Spleen (tissue), 11 donors: ENCODE measurements around the gene PPME1. TPM values are rescaled to one million over a fixed set of nuclear protein-coding genes. Genes with fewer than 3 reads are reported as not detected.

Experiments used
- DNase-seq: peaks from one replicate; pipeline ENCODE4 v3.0.0-alpha.2; 2020
- H3K27ac ChIP-seq, 8 donors: fragments of 200-600 bp; sonication (generic) in 7 of 8; 1 replicate in 4 of 8; 2 replicates in 4 of 8; pipeline versions ENCODE4 v1.5.0 to v1.8.0; 2016 to 2021; ENCODE audit warnings: inconsistent platforms in 4 of 8, mild to moderate bottlenecking in 4 of 8, moderate library complexity in 1 of 8
- H3K27me3 ChIP-seq, 7 donors: fragments of 200-600 bp; sonication (generic) in 6 of 7; replicated peaks in 1 of 7; 1 replicate in 4 of 7; 2 replicates in 3 of 7; pipeline versions ENCODE4 v1.5.0 to v1.8.0; 2016 to 2021; ENCODE audit warnings: inconsistent platforms in 3 of 7, mild to moderate bottlenecking in 1 of 7
- H3K36me3 ChIP-seq, 6 donors: fragments of 200-600 bp; sonication (generic) in 5 of 6; 1 replicate in 4 of 6; 2 replicates in 2 of 6; pipeline versions ENCODE4 v1.5.0 to v1.8.0; 2016 to 2021; ENCODE audit warnings: inconsistent platforms in 2 of 6
- H3K4me1 ChIP-seq, 6 donors: fragments of 200-600 bp; sonication (generic) in 5 of 6; 1 replicate in 3 of 6; 2 replicates in 3 of 6; pipeline versions ENCODE4 v1.5.0 to v1.8.0; 2016 to 2021; ENCODE audit warnings: inconsistent platforms in 3 of 6
- H3K4me3 ChIP-seq, 8 donors: fragments of 200-600 bp; sonication (generic) in 7 of 8; 1 replicate in 4 of 8; 2 replicates in 4 of 8; pipeline versions ENCODE4 v1.5.0 to v1.8.0; 2016 to 2021; ENCODE audit warnings: inconsistent platforms in 4 of 8, mild to moderate bottlenecking in 4 of 8, moderate library complexity in 2 of 8
- H3K9me3 ChIP-seq, 8 donors: fragments of 200-600 bp; sonication (generic) in 7 of 8; 1 replicate in 4 of 8; 2 replicates in 4 of 8; pipeline versions ENCODE4 v1.5.0 to v1.8.0; 2016 to 2021; ENCODE audit warnings: inconsistent platforms in 4 of 8
- POLR2A ChIP-seq, 3 donors: fragments of 450-650 bp; IDR thresholded peaks; one replicate each; pipeline ENCODE4 v1.5.1; 2017; ENCODE audit warnings: antibody characterized with exemption in 3 of 3, mild to moderate bottlenecking in 1 of 3
- POLR2AphosphoS5 ChIP-seq, 3 donors: sonication (generic); formaldehyde crosslinking; IDR thresholded peaks; one replicate each; pipeline ENCODE4 v1.5.1; 2017; ENCODE audit warnings: antibody characterized with exemption in 3 of 3
- WGBS, 5 donors: extraction: QIAGEN DNeasy Blood & Tissue Kit in 3 of 5; methylation state at CpG; one replicate each; pipeline versions ENCODE4 v1.1.5 to v1.1.7; 2013 to 2018; 5-methylcytosine and 5-hydroxymethylcytosine counted together
- intact Hi-C: fragments of 100-400 bp; cut with DNase I; formaldehyde crosslinking; loops from one replicate; pipeline ENCODE4 v1.15.0; 2023; ENCODE audit warnings: low total_unique reads
- polyA plus RNA-seq, 3 donors: library from polyadenylated mRNA; stranded (reverse); fragments of 200-250 nt; gene quantifications; one replicate each; pipeline ENCODE4 v1.2.1, GENCODE V29; 2013
- total RNA-seq, 7 donors: library from RNA; depleted of rRNA in 3 of 7; stranded (reverse); fragments of >200 nt in 3 of 7; fragmentation: NEBNext Ultra II Directional in 4 of 7; extraction: Animal tissue kit (Norgen Biotek cat#: 25700) in 4 of 7; gene quantifications; one replicate each; pipeline versions ENCODE4 v1.1.0 to v1.2.1, GENCODE V29; 2016 to 2021
- TF ChIP-seq, protein P1 (sequence below), 11 experiments: fragments of 200-600 bp in 7 of 11; fragments of 450-650 bp in 4 of 11; sonication (generic) in 4 of 11; IDR thresholded peaks in 8 of 11; conservative IDR thresholded peaks in 3 of 11; 1 replicate in 7 of 11; 2 replicates in 4 of 11; pipeline versions ENCODE4 v1.4.0 to v1.8.0; 2016 to 2021; ENCODE audit warnings: antibody characterized with exemption in 11 of 11, inconsistent platforms in 4 of 11, mild to moderate bottlenecking in 1 of 11
- donor health status: healthy with polysubstance abuse.
- donor health status: DM: no; HTN: no; CAD: no; lungs with moderate emphysema.
- donor health status: DM: no; HTN: no; CAD: no.
- donor health status: Bipolar disorder and iron deficiency.
- donor health status: healthy.
- donor health status: DM: no; HTN: no; CAD: no.
- donor health status: DM: yes; HTN: yes; CAD: no.

The PPME1 gene
- total and polyA plus RNA-seq, 10 donors, result 5.9 to 32.0 (median 18.5) TPM

DNA sequence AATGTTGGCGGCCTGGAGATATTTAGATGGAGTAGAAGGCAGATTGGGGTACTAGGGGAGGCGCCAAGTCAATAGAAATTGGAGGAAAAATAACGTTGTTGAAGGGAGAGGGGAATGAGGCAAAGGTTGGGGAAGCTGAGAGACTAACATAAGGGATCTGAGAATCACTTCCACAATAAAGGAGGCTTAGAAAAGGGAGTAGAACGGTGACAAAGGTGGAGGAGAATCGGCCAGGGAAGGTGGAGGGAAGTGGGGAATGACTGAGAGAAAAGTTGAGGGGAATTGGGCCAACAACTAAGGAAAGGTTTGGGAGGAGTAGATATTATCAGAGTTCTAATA lies 510 bp downstream of the PPME1 start:
- peak overlapping the region; percentile 73 to 93 (median 88) for H3K27ac ChIP-seq
- no peaks in the 10 kb centered on the region for H3K27me3 ChIP-seq
- TF ChIP-seq POLR2A (IDR thresholded peaks at IDR 0.05), result no peak
- TF ChIP-seq, protein P1, sequence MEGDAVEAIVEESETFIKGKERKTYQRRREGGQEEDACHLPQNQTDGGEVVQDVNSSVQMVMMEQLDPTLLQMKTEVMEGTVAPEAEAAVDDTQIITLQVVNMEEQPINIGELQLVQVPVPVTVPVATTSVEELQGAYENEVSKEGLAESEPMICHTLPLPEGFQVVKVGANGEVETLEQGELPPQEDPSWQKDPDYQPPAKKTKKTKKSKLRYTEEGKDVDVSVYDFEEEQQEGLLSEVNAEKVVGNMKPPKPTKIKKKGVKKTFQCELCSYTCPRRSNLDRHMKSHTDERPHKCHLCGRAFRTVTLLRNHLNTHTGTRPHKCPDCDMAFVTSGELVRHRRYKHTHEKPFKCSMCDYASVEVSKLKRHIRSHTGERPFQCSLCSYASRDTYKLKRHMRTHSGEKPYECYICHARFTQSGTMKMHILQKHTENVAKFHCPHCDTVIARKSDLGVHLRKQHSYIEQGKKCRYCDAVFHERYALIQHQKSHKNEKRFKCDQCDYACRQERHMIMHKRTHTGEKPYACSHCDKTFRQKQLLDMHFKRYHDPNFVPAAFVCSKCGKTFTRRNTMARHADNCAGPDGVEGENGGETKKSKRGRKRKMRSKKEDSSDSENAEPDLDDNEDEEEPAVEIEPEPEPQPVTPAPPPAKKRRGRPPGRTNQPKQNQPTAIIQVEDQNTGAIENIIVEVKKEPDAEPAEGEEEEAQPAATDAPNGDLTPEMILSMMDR (IDR thresholded peaks at IDR 0.05 in 8 of 11, conservative IDR thresholded peaks at IDR 0.05 in 3 of 11), result no peak
- TF ChIP-seq POLR2AphosphoS5 (IDR thresholded peaks at IDR 0.05), result no peak
- H3K4me1 ChIP-seq, result peaks cover 28 to 61% (median 36%) of the 10 kb centered on the region in 6 donors
- no peaks in the 10 kb centered on the region for H3K9me3 ChIP-seq
- peak overlapping the region; percentile 58 to 81 (median 72) for H3K4me3 ChIP-seq
- WGBS, 5 donors, result 1 to 3% (median 2%) methylated on average over 5 of the region's 5 CpGs
- intact Hi-C loops, result loop anchor here (10.0 kb wide), 1 partner anchor 207 kb away; no protein-coding TSS in a partner anchor
- peaks cover 0 to 20% (median 11%) of the 10 kb centered on the region in 6 donors for H3K36me3 ChIP-seq
- no peak for DNase-seq

- Histone ChIP-seq H3K4me3 (peak overlapping the region; percentile 58 to 81 (median 72)), H3K27me3 (no peaks in the 10 kb centered on the region), H3K4me1 (peaks cover 28 to 57% (median 35%) of the 10 kb centered on the region in 6 donors), H3K36me3 (peaks cover 0 to 16% (median 11%) of the 10 kb centered on the region in 6 donors), H3K27ac (peak overlapping the region in 7 of 8 donors; percentile 83 to 93 (median 88)), H3K9me3 (no peaks in the 10 kb centered on the region)
- intact Hi-C loops, result loop anchor here (10.0 kb wide), 1 partner anchor 207 kb away; no protein-coding TSS in a partner anchor
- no peak for DNase-seq
- TF ChIP-seq POLR2AphosphoS5 (IDR thresholded peaks at IDR 0.05) (no peak), POLR2A (IDR thresholded peaks at IDR 0.05) (no peak)
- TF ChIP-seq, protein P1 (IDR thresholded peaks at IDR 0.05 in 8 of 11, conservative IDR thresholded peaks at IDR 0.05 in 3 of 11), result no peak
- 27 to 43% (median 34%) methylated on average over 5 of the region's 5 CpGs for WGBS, 5 donors
Observed at GRCh38 chr11:74171997-74172396, 908 bp downstream of the PPME1 start.

- Histone ChIP-seq H3K4me1 (peaks cover 14 to 31% (median 21%) of the 10 kb centered on the region in 6 donors), H3K27ac (no peak overlapping the region), H3K27me3 (no peaks in the 10 kb centered on the region), H3K9me3 (no peaks in the 10 kb centered on the region), H3K36me3 (peaks cover 0 to 7% (median 0%) of the 10 kb centered on the region in 6 donors), H3K4me3 (no peak overlapping the region)
- intact Hi-C loops, result loop anchor here (10.0 kb wide), 1 partner anchor 211 kb away; no protein-coding TSS in a partner anchor
- TF ChIP-seq POLR2AphosphoS5 (IDR thresholded peaks at IDR 0.05), result no peak
- TF ChIP-seq, protein P1 (IDR thresholded peaks at IDR 0.05 in 8 of 11, conservative IDR thresholded peaks at IDR 0.05 in 3 of 11), result no peak
- no peak for TF ChIP-seq POLR2A (IDR thresholded peaks at IDR 0.05)
- 87 to 97% (median 91%) methylated on average over 1 of the region's 1 CpG for WGBS, 5 donors
- no peak for DNase-seq
Observed at GRCh38 chr11:74175920-74176319, 4.8 kb downstream of the PPME1 start.

- WGBS, 5 donors, result 82 to 96% (median 94%) methylated on average over 7 of the region's 7 CpGs
- Histone ChIP-seq H3K9me3 (no peaks in the 10 kb centered on the region), H3K27ac (no peak overlapping the region), H3K4me1 (peaks cover 0 to 5% (median 0%) of the 10 kb centered on the region in 6 donors), H3K36me3 (peaks cover 0 to 7% (median 0%) of the 10 kb centered on the region in 6 donors), H3K27me3 (no peaks in the 10 kb centered on the region), H3K4me3 (no peak overlapping the region)
- intact Hi-C loops, result loop anchor here (10.0 kb wide), 1 partner anchor 215 kb away; no protein-coding TSS in a partner anchor
- DNase-seq, result no peak
- TF ChIP-seq POLR2A (IDR thresholded peaks at IDR 0.05), result no peak
- TF ChIP-seq, protein P1 (IDR thresholded peaks at IDR 0.05 in 8 of 11, conservative IDR thresholded peaks at IDR 0.05 in 3 of 11), result no peak
- TF ChIP-seq POLR2AphosphoS5 (IDR thresholded peaks at IDR 0.05), result no peak
Observed at GRCh38 chr11:74179234-74180052, 8.4 kb downstream of the PPME1 start.
